GM13977 (cell line): ENCODE results near the gene ATXN1.

Experiments used
- DNase-seq: peaks from one replicate; pipeline ENCODE4 v3.0.0; 2012; ENCODE audit warnings: low spot score
- in situ Hi-C: fragments of 300-500 bp; cut with MboI; formaldehyde crosslinking; loops from one replicate; pipeline ENCODE4 v1.12.0; 2022; ENCODE audit warnings: low sequenced_read_pairs, low pct_unique_long_range_greater_than_20kb, mixed read lengths, inconsistent platforms; ENCODE audit not compliant: unreplicated experiment
- TF ChIP-seq, protein P1 (sequence below): IDR thresholded peaks from 2 replicates; pipeline ENCODE4 v1.5.1; 2012; ENCODE audit warnings: mild to moderate bottlenecking, control low read depth; ENCODE audit not compliant: insufficient read depth; ENCODE audit errors: extremely low read depth, missing control alignments

Gene ATXN1

DNA sequence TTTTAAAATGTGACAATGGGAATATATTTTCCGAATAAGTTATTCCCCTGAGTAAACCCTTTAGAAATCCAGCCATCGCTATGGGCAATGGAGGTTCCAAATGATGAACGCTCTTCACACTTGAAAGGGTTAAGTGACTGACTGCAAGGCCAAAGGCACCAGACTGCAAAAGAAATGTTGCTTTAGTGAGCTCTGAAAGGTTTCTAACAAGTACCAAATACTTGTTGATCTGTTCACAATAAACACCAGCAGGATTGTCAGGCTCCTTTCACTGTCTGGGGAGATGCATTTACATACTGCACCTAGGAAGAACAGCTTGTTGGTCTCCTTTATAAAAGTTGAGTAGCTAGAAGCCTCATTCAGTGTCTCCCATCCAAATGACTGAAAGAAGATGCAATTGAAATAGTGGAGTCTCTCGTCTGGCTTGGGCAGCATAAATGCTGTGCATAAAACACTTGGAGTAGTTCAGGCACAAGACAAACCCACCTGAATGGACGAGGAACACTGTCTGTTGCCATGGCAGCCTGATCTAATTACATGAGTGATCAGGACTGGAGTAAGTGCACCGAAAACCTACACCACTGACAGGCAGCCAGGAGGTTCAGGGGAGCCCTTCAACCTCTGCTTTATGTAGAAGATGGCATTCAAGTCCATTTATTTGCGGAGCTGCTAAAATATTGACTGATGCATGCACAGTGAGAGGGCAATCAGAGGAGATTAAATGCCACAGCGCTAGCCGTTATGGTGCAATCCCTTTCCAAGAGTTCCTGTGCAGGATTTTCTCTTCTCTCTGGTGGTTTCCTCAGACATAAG is 2.9 kb downstream of the ATXN1 start:
- no peak for DNase-seq
- TF ChIP-seq, protein P1, sequence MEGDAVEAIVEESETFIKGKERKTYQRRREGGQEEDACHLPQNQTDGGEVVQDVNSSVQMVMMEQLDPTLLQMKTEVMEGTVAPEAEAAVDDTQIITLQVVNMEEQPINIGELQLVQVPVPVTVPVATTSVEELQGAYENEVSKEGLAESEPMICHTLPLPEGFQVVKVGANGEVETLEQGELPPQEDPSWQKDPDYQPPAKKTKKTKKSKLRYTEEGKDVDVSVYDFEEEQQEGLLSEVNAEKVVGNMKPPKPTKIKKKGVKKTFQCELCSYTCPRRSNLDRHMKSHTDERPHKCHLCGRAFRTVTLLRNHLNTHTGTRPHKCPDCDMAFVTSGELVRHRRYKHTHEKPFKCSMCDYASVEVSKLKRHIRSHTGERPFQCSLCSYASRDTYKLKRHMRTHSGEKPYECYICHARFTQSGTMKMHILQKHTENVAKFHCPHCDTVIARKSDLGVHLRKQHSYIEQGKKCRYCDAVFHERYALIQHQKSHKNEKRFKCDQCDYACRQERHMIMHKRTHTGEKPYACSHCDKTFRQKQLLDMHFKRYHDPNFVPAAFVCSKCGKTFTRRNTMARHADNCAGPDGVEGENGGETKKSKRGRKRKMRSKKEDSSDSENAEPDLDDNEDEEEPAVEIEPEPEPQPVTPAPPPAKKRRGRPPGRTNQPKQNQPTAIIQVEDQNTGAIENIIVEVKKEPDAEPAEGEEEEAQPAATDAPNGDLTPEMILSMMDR: no peak
- in situ Hi-C loops: no loop called here

- in situ Hi-C loops: no loop called here
- no peak for DNase-seq
- TF ChIP-seq, protein P1: no peak
These were observed 3.9 kb downstream of the ATXN1 start for GRCh38 chr6:16757332-16757731.

DNA sequence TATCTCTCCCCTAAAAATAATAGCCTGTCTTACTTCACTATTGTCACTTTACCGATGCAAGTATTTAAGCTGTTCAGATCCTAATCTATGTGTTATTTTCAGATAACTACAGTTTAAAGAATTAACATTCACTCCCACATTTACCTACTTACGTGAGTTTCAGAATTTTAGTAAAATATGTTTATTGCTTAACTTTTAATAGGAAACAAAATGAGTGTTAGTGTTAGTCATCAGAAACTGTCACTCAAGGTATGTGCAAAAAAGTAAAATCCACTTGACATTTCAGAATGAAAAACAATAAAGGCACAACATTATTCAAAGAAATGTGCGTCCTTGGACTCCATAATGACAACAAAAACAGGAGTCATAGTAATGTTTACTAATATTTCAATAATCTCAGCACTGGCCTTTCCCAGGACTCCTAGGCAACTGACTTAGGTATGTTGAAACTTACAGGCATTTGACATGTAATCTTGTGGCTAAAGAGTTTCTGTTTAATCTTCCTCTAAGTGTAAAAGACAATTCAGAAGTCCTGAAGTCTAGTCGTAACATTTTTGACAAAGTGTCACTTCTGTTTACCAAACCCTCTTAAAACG is 4.5 kb downstream of the ATXN1 start:
- in situ Hi-C loops: no loop called here
- TF ChIP-seq, protein P1: no peak
- no peak for DNase-seq

GRCh38 chr6:16755544-16755943 is 5.7 kb downstream of the ATXN1 start:
- in situ Hi-C loops: no loop called here
- TF ChIP-seq, protein P1: no peak
- no peak for DNase-seq

- no peak for DNase-seq
- in situ Hi-C loops: no loop called here
- TF ChIP-seq, protein P1: no peak
These were observed 6.4 kb downstream of the ATXN1 start for GRCh38 chr6:16754876-16755275.

DNA sequence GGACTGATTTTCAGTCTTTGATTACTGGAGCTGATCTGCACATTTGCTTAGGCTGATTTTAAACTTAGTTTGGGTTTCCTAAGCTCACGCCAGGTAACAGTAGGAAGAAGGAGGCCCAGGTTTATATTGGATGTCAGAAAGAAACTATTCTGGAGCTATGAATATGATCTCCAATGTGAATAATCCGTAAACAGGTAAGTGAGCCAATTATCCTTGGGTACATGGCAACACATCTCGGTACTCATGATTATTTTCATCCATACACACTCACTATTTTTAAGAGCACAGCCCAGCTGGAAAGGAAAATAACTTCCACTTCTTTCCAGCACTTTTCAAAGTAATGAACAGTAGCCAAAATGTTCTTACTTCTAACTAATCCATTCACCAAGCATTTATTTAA is 7.0 kb downstream of the ATXN1 start:
- DNase-seq: no peak
- TF ChIP-seq, protein P1: no peak
- in situ Hi-C loops: no loop called here
